Retinal pigment epithelial cell (primary cell): ENCODE results near the gene KHDC4.

ENCODE experiments used
- DNase-seq: peaks from one replicate; pipeline ENCODE4 v3.0.0-alpha.2; 2010; ENCODE audit warnings: low read depth
- H3K4me3 ChIP-seq: 2 replicates; pipeline ENCODE4 v1.5.1; 2011; ENCODE audit warnings: mild to moderate bottlenecking, low read length, control low read depth, moderate library complexity
- TF ChIP-seq, protein P1 (sequence below): conservative IDR thresholded peaks from 2 replicates; pipeline ENCODE4 v1.5.1; 2011; ENCODE audit warnings: low read depth, low read length, control low read depth, inconsistent platforms

Gene KHDC4

DNA sequence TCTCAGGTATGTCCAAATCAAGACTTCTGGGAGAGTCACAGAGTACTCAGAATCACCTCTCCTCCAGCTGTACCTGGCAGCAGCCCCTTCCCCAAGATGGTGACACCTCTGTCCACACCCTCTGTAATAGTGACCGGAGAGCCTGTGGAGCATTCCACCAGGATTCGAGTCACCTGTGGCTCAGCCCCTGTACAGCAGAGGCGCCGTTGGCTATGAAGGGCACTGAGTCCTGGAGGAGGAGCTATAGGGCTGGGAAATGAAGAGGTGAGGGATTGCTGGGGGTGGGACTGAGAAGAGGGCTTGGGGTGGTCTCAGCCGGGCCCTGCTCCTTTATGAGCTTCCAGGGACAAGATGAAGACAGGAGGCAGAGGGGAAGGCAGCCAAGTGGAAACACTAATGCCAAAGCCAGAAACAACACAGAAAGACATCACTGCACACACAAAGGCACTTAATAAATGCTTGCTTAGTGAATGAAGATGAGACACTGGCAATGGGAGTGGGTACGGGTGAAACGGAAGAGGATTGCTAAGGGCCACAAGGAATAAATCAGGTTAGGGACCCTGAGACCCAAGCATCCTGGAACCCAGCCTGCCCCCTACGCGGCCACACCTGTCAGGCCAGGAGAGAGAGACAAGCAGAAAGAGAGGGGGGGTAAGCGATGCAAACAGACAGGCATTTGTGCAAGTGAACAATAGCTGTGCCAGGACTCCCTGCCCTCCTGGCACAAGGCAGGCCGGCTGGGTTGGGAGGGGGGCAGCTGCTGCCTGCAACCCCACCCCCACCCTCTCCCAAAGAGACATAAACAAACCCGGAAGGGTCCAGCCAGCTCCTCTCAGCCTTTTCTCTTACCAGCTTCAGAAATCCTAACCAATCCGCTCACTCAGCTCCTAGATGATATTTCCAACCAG lies 40.2 kb upstream of the KHDC4 start:
- peak overlapping the region; percentile 90 for H3K4me3 ChIP-seq
- TF ChIP-seq, protein P1, sequence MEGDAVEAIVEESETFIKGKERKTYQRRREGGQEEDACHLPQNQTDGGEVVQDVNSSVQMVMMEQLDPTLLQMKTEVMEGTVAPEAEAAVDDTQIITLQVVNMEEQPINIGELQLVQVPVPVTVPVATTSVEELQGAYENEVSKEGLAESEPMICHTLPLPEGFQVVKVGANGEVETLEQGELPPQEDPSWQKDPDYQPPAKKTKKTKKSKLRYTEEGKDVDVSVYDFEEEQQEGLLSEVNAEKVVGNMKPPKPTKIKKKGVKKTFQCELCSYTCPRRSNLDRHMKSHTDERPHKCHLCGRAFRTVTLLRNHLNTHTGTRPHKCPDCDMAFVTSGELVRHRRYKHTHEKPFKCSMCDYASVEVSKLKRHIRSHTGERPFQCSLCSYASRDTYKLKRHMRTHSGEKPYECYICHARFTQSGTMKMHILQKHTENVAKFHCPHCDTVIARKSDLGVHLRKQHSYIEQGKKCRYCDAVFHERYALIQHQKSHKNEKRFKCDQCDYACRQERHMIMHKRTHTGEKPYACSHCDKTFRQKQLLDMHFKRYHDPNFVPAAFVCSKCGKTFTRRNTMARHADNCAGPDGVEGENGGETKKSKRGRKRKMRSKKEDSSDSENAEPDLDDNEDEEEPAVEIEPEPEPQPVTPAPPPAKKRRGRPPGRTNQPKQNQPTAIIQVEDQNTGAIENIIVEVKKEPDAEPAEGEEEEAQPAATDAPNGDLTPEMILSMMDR: no peak

DNA sequence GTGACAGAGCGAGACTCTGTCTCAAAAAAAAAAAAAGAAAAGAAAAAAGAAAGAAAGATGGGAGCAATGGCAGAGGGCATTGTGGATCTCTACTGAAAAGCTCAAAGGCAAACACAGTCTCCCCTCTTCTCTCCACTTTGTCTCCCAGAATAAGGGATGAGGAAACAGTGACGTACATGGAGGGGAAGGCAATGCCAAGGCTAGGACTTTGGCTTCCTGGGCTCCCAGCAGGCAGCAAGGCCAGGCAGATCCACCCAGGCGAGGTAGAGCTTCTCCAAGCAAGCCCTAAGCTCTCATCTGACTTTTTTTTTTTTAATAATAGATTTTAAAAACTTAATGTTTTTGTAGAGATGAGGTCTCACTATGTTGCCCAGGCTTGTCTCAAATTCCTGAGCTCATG lies 39.5 kb upstream of the KHDC4 start:
- TF ChIP-seq, protein P1: no peak
- H3K4me3 ChIP-seq: no peak overlapping the region
- no peak for DNase-seq

More for the DNA sequence above, 40.2 kb upstream of the KHDC4 start:
- DNase-seq: no peak

DNA sequence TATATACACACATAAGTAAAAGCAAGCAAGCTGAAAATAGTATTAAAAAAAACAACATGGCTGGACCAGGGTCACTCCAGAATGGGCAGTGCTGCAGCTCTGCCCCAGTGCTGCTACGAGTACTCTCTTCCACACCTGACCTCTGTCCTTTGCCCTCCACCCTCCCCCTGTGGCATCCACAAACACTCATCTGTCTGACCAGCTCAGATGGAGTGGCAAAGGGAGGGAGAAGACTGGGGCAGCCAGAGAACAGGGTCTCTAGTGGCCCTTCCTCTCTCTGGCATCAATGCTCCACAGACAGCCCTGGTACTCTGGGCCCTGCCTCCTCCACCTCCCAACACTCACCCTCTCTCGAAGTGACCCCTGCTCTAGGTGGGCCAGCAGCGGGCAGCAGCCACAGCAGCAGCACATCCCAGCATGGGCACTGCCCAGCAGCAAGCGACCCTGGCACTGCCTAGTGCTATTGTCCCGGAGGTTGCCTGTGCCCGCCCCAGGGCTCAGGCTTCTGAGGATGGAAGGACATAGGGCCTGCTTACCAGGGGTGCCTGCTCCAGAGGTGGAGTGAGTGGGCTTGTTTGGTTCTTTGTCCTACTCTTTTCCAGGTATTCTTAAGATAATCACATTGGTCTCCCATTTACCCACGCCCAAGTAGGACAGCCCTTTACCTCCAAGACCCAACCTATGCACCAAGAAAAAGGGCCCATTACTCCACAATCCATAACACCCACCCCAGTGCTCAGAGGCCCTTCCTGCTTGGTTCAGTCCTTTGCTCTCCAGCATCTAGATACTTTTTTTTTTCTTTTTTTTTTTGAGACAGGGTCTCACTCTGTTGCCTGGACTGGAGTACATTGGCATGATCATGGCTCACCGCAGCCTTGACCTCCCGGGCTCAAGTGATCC lies 37.9 kb upstream of the KHDC4 start:
- TF ChIP-seq, protein P1: no peak
- H3K4me3 ChIP-seq: no peak overlapping the region
- DNase-seq: no peak

DNA sequence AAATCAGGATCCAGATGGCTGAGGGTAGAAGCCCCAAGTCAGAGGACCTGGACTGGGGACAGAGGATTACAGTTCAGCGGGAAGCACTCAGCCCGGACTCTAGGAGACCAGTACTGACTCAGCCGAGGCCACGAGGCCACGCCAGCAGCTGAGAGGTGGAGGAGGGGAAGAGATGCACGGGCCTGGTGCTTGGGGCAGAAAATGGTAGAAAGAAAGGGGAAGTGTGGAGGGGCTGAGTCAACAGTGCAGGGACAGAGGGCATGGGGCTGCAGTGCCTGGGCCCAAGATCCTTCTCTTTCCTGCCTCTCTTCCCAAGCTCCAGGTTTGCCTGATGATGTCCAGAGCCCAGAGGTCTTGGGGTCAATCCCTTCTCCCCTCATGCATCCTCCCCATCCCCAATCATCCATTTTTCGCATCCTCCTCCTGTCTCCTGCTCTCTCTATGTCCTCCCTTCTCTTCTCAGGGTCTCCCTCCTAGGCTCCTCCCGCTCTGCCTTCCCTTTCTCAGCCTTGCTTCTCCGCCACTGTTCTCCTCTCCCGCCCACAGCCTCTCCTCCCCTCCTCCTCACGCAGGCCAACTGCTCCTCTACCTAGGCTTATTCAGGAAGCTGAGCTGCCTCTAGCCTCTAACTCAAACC lies 36.4 kb upstream of the KHDC4 start:
- TF ChIP-seq, protein P1: no peak
- H3K4me3 ChIP-seq: no peak overlapping the region
- peak; percentile 66 for DNase-seq

DNA sequence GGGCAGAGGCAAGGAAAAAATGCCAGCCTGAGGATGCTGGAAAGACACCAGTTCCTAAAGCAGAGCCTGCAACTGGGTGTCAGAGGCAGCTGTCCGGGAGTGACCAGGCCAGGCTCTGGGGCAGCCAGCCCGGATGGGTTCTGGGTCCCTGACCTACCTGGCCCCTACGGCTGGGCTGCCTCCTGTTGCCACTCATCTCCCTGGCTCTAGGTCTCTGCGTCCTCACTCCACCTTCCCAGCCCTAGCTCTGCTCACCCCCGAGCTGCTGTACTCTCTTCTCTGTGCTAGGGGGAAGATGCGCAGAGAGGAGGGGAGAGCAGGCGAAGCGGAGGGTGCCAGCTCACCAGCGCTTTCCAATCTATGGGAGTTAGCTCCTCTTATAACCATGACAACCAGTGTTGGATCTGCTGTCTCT lies 35.2 kb upstream of the KHDC4 start:
- no peak overlapping the region for H3K4me3 ChIP-seq
- TF ChIP-seq, protein P1: no peak
- no peak for DNase-seq

DNA sequence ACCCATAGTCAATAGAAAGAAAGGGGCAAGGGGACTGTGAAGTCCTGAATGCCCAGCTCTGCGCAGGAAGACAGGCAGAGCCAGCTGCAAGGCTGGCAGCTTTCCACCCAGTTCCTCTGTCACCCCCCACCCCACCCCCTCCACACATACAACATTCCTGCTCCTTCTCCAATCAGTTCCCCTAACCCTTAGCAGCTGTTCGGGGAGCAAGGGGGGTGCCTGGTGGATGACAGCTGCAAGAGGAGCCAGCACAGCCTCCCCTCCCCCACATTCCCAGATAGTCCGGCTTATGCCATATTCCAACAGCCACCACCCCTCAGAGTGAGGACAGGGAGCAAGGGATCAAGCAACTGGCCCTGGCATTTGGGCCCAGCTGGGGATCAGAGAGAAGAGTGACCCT lies 34.5 kb upstream of the KHDC4 start:
- no peak for DNase-seq
- TF ChIP-seq, protein P1: no peak
- no peak overlapping the region for H3K4me3 ChIP-seq
